K562 (cell line): Measurements from ENCODE around the gene TKTL1. TPM values are rescaled to one million over a fixed set of nuclear protein-coding genes. Genes with fewer than 3 reads are reported as not detected.
A peak's percentile ranks its signal among the peaks of the same experiment; 100 is the strongest.

ENCODE experiments used
- DNMT1 ChIP-seq: fragments of 450-650 bp; IDR thresholded peaks from 2 replicates; pipeline ENCODE4 v1.6.1; 2016; ENCODE audit warnings: antibody characterized with exemption, mild to moderate bottlenecking
- E2F4 ChIP-seq: sonication (generic); formaldehyde crosslinking; IDR thresholded peaks from 2 replicates; pipeline ENCODE4 v1.8.0; 2022; ENCODE audit warnings: mild to moderate bottlenecking, low read depth, missing genetic modification reagents
- E2F6 ChIP-seq, 2 experiments: IDR thresholded peaks; 2 replicates each; pipeline ENCODE4 v1.6.1; 2011; ENCODE audit warnings: borderline replicate concordance in 1 of 2, control low read depth in 1 of 2, low read depth in 1 of 2, low read length in 1 of 2, mild to moderate bottlenecking in 1 of 2, mixed read lengths in 1 of 2, moderate library complexity in 1 of 2; ENCODE audit not compliant: insufficient read depth in 1 of 2, insufficient read length in 1 of 2, poor library complexity in 1 of 2, severe bottlenecking in 1 of 2; ENCODE audit errors: extremely low read depth in 1 of 2
- EHMT2 ChIP-seq: fragments of 450-650 bp; IDR thresholded peaks from 2 replicates; pipeline ENCODE4 v1.6.1; 2018; ENCODE audit warnings: antibody characterized with exemption
- GTF2A2 ChIP-seq: IDR thresholded peaks from 2 replicates; pipeline ENCODE4 v1.6.1; 2016; ENCODE audit warnings: mild to moderate bottlenecking, missing genetic modification characterization, missing compliant biosample characterization
- KDM2B ChIP-seq: fragments of 250-450 bp; sonication (Bioruptor Pico); IDR thresholded peaks from 2 replicates; pipeline ENCODE4 v1.8.0; 2021; ENCODE audit warnings: mild to moderate bottlenecking, moderate library complexity
- PHF8 ChIP-seq: fragments of 200-600 bp; sonication (generic); IDR thresholded peaks from 2 replicates; pipeline ENCODE4 v1.6.1; 2012; ENCODE audit warnings: mixed run types, mild to moderate bottlenecking, inconsistent platforms, low read length, moderate library complexity, borderline replicate concordance
- PML ChIP-seq: IDR thresholded peaks from 2 replicates; pipeline ENCODE4 v1.6.1; 2012; ENCODE audit warnings: low read length, inconsistent platforms
- RBFOX2 ChIP-seq: fragments of 200-400 bp; formaldehyde crosslinking; IDR thresholded peaks from 2 replicates; pipeline ENCODE4 v1.6.1; 2017; ENCODE audit warnings: low read depth, mild to moderate bottlenecking, low read length, moderate library complexity
- SMARCE1 ChIP-seq: fragments of 450-650 bp; IDR thresholded peaks from 2 replicates; pipeline ENCODE4 v1.7.1; 2016; ENCODE audit warnings: mild to moderate bottlenecking
- ZNF197 ChIP-seq: fragments of 200-800 bp; sonication (Bioruptor generic); IDR thresholded peaks from 2 replicates; pipeline ENCODE4 v1.6.1; 2016; ENCODE audit warnings: low read depth, missing genetic modification characterization, missing compliant biosample characterization
- ZNF584 ChIP-seq: fragments of 200-800 bp; sonication (Bioruptor generic); IDR thresholded peaks from 2 replicates; pipeline ENCODE4 v1.6.1; 2016; ENCODE audit warnings: low read depth, mild to moderate bottlenecking, missing genetic modification characterization, missing compliant biosample characterization
- ZNF75A ChIP-seq: fragments of 450-650 bp; formaldehyde crosslinking; IDR thresholded peaks from 2 replicates; pipeline ENCODE4 v1.4.0; 2020; ENCODE audit warnings: mild to moderate bottlenecking
- polyA plus RNA-seq, 8 experiments: library from polyadenylated mRNA; depleted of rRNA in 4 of 8; stranded (reverse) in 5 of 8; unstranded in 3 of 8; fragments of >200 nt; fragmentation: Nextera tagmentation in 2 of 8; fragmentation: Illumina TruSeq in 1 of 8; extraction: Ambion mirVana in 2 of 8; extraction: Trizol in 1 of 8; gene quantifications; 2 replicates each; pipeline versions ENCODE4 v1.2.1 to v1.2.3, GENCODE V29; 2011 to 2014; ENCODE audit warnings: inconsistent platforms in 1 of 8, missing spikeins in 1 of 8
- total RNA-seq, 7 experiments: library from RNA; depleted of rRNA in 6 of 7; stranded (reverse); fragments of >200 nt in 6 of 7; fragmentation: Illumina TruSeq in 2 of 7; extraction: Trizol in 2 of 7; gene quantifications; 2 replicates each; pipeline versions ENCODE4 v1.2.1 to v1.2.3, GENCODE V29; 2011 to 2021; ENCODE audit warnings: low replicate concordance in 1 of 7
- TF ChIP-seq, protein P1 (sequence below): sonication (generic); formaldehyde crosslinking; IDR thresholded peaks from 2 replicates; pipeline ENCODE4 v1.8.1; 2023; ENCODE audit warnings: mild to moderate bottlenecking, missing genetic modification reagents
- TF ChIP-seq, protein P2 (sequence below): IDR thresholded peaks from 2 replicates; pipeline ENCODE4 v1.6.1; 2012; ENCODE audit warnings: low read depth, low read length, improper control_type of control experiment, borderline replicate concordance
- TF ChIP-seq, protein P3 (sequence below): fragments of 250-450 bp; sonication (Bioruptor Pico); IDR thresholded peaks from 2 replicates; pipeline ENCODE4 v1.4.0; 2020; ENCODE audit warnings: mild to moderate bottlenecking, moderate library complexity, borderline replicate concordance

TKTL1 gene
- total and polyA plus RNA-seq, 9 of the 15 experiments (the other 6 are each of a cell fraction or from before 2014, with no cell fraction given), result 0.18 to 0.71 (median 0.38) TPM

DNA sequence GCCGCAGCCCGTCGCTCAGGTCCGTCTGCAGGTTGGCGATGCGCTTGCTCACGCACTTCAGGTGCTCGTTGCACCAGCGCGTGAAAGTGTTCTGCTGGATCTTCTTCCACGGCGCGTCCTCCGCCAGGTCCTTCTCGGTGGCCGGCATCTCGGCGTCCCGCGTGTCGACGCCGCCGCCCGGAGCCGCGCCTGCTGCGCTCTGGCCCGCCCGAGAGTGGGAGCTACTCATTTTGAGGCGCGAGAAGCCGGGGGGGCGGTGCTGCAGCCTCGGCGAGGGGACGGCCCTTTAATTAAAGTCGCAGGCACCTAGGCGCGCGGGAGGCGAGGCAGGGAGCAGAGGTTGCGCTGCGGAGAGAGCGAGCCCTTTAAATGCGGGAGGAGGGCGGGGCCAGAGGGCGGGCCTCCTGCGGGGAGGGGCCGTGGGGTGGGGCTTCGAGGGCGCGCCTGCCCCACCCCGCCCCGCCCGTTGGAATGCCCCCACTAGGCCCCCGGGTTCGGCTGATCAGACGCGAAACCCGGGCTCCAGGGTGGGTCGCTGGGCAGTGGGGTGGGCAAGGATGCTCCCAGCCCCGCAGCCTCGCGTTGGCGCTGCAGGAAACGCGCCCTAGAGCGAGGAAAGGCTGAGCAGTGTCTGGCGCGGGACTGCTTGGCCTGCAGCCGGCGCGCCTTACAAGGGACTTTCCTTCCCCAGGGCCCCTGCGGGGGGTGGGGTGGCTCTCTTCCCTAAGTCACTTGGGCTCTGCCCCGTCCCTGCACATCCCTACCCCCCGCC, 75.6 kb downstream of the TKTL1 start (continued):
- TF ChIP-seq, protein P1, sequence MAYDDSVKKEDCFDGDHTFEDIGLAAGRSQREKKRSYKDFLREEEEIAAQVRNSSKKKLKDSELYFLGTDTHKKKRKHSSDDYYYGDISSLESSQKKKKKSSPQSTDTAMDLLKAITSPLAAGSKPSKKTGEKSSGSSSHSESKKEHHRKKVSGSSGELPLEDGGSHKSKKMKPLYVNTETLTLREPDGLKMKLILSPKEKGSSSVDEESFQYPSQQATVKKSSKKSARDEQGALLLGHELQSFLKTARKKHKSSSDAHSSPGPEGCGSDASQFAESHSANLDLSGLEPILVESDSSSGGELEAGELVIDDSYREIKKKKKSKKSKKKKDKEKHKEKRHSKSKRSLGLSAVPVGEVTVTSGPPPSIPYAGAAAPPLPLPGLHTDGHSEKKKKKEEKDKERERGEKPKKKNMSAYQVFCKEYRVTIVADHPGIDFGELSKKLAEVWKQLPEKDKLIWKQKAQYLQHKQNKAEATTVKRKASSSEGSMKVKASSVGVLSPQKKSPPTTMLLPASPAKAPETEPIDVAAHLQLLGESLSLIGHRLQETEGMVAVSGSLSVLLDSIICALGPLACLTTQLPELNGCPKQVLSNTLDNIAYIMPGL (CRISPR knock-in tag), result no peak
- TF ChIP-seq PML (peak; percentile 38; the same call in 1 of the 2 replicates), ZNF197 (no peak), E2F6 (IDR thresholded peaks at IDR 0.05; ENCODE audit: borderline replicate concordance in 1 of 2, extremely low read depth in 1 of 2, insufficient read depth in 1 of 2, insufficient read length in 1 of 2, low read depth in 1 of 2, low read length in 1 of 2, poor library complexity in 1 of 2, severe bottlenecking in 1 of 2) (peak; percentile 53 to 59), ZNF75A (CRISPR knock-in tag) (no peak), PHF8 (peak; percentile 91; the same call in 1 of the 2 replicates), DNMT1 (no peak), RBFOX2 (peak; percentile 92), KDM2B (CRISPR knock-in tag) (peak; percentile 93), GTF2A2 (tag) (no peak), SMARCE1 (no peak), EHMT2 (no peak), E2F4 (CRISPR knock-in tag) (peak; percentile 63; the same call in 1 of the 2 replicates), ZNF584 (no peak)
- TF ChIP-seq, protein P2, sequence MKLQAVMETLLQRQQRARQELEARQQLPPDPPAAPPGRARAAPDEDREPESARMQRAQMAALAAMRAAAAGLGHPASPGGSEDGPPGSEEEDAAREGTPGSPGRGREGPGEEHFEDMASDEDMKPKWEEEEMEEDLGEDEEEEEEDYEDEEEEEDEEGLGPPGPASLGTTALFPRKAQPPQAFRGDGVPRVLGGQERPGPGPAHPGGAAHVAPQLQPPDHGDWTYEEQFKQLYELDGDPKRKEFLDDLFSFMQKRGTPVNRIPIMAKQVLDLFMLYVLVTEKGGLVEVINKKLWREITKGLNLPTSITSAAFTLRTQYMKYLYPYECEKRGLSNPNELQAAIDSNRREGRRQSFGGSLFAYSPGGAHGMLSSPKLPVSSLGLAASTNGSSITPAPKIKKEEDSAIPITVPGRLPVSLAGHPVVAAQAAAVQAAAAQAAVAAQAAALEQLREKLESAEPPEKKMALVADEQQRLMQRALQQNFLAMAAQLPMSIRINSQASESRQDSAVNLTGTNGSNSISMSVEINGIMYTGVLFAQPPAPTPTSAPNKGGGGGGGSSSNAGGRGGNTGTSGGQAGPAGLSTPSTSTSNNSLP, result no peak
- TF ChIP-seq, protein P3, sequence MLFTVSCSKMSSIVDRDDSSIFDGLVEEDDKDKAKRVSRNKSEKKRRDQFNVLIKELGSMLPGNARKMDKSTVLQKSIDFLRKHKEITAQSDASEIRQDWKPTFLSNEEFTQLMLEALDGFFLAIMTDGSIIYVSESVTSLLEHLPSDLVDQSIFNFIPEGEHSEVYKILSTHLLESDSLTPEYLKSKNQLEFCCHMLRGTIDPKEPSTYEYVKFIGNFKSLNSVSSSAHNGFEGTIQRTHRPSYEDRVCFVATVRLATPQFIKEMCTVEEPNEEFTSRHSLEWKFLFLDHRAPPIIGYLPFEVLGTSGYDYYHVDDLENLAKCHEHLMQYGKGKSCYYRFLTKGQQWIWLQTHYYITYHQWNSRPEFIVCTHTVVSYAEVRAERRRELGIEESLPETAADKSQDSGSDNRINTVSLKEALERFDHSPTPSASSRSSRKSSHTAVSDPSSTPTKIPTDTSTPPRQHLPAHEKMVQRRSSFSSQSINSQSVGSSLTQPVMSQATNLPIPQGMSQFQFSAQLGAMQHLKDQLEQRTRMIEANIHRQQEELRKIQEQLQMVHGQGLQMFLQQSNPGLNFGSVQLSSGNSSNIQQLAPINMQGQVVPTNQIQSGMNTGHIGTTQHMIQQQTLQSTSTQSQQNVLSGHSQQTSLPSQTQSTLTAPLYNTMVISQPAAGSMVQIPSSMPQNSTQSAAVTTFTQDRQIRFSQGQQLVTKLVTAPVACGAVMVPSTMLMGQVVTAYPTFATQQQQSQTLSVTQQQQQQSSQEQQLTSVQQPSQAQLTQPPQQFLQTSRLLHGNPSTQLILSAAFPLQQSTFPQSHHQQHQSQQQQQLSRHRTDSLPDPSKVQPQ (CRISPR knock-in tag), result no peak
